PC-3 (cell line): ENCODE data around the gene ZNF330. TPM values are rescaled to one million over a fixed set of nuclear protein-coding genes. Genes with fewer than 3 reads are reported as not detected.
A peak's percentile ranks its signal among the peaks of the same experiment; 100 is the strongest.

Source experiments
- ATAC-seq: fragments of 200-7000 bp; cut with Tn5 transposase; 2 replicates; pipeline ENCODE4 v1.9.1; 2020; ENCODE audit warnings: mild to moderate bottlenecking, moderate library complexity
- BruUV-seq: library from RNA; stranded (reverse); fragments of 400-500 nt; replicated peaks from 2 replicates; lab custom pipeline; 2021; lab: Mats Ljungman, UMichigan
- CTCF ChIA-PET: fragments of 300-600 bp; sonication (Branson Sonifier 250); formaldehyde crosslinking; loops from one replicate; lab custom pipeline; 2022; ENCODE audit warnings: antibody characterized with exemption; lab: Charles Lee
- POLR2A ChIA-PET: fragments of 300-600 bp; sonication (Branson Sonifier 250); formaldehyde crosslinking; loops from one replicate; lab custom pipeline; 2022; ENCODE audit warnings: antibody characterized with exemption; ENCODE audit not compliant: unreplicated experiment; lab: Charles Lee
- DNase-seq: peaks from one replicate; pipeline ENCODE4 v3.0.0-alpha.2; 2015
- H2AFZ ChIP-seq: fragments of 300-600 bp; sonication (generic); 2 replicates; pipeline ENCODE4 v1.6.0; 2016; ENCODE audit warnings: antibody characterized with exemption, low read length
- H3F3A ChIP-seq: fragments of 300-600 bp; sonication (generic); one replicate; pipeline ENCODE4 v1.6.0; 2017; ENCODE audit warnings: antibody characterized with exemption, low read length, control low read depth, mild to moderate bottlenecking; ENCODE audit not compliant: unreplicated experiment
- H3K27ac ChIP-seq: fragments of 300-600 bp; sonication (generic); 2 replicates; pipeline ENCODE4 v1.5.1; 2016; ENCODE audit warnings: mild to moderate bottlenecking, low read length
- H3K27me3 ChIP-seq: fragments of 300-600 bp; sonication (generic); 2 replicates; pipeline ENCODE4 v1.6.1; 2016; ENCODE audit warnings: low read length, mixed read lengths
- H3K36me3 ChIP-seq: fragments of 300-600 bp; sonication (generic); 2 replicates; pipeline ENCODE4 v1.6.1; 2016; ENCODE audit warnings: low read depth, mixed run types, low read length, mixed read lengths
- H3K4me1 ChIP-seq: fragments of 300-600 bp; sonication (generic); 2 replicates; pipeline ENCODE4 v1.5.1; 2016; ENCODE audit warnings: low read length; ENCODE audit not compliant: insufficient read depth
- H3K4me2 ChIP-seq: fragments of 300-600 bp; sonication (generic); 2 replicates; pipeline ENCODE4 v1.6.0; 2016; ENCODE audit warnings: low read length
- H3K4me3 ChIP-seq: fragments of 300-600 bp; sonication (generic); 2 replicates; pipeline ENCODE4 v1.5.1; 2016; ENCODE audit warnings: mild to moderate bottlenecking, low read length, mixed read lengths
- H3K79me2 ChIP-seq: fragments of 300-600 bp; sonication (generic); 2 replicates; pipeline ENCODE4 v1.6.1; 2017; ENCODE audit warnings: low read length, mixed read lengths
- H3K9ac ChIP-seq: fragments of 300-600 bp; sonication (generic); 2 replicates; pipeline ENCODE4 v1.6.0; 2016; ENCODE audit warnings: mild to moderate bottlenecking, low read length
- H3K9me2 ChIP-seq: fragments of 300-600 bp; sonication (generic); replicated peaks from 2 replicates; pipeline ENCODE4 v1.6.1; 2016; ENCODE audit warnings: mixed run types, low read length, mixed read lengths
- H3K9me3 ChIP-seq: fragments of 300-600 bp; sonication (generic); 2 replicates; pipeline ENCODE4 v1.6.1; 2016; ENCODE audit warnings: low read length, mixed read lengths
- H4K20me1 ChIP-seq: fragments of 300-600 bp; sonication (generic); 2 replicates; pipeline ENCODE4 v1.6.1; 2016; ENCODE audit warnings: low read length, mixed read lengths
- EZH2 ChIP-seq: fragments of 300-600 bp; sonication (generic); IDR thresholded peaks from one replicate; pipeline ENCODE4 v1.6.1; 2017; ENCODE audit warnings: antibody characterized with exemption, mild to moderate bottlenecking, low read length; ENCODE audit not compliant: unreplicated experiment
- EZH2phosphoT487 ChIP-seq: fragments of 300-600 bp; sonication (generic); IDR thresholded peaks from 2 replicates; pipeline ENCODE4 v1.6.1; 2018; ENCODE audit warnings: mild to moderate bottlenecking, antibody characterized with exemption, low read length, borderline replicate concordance
- intact Hi-C: fragments of 100-400 bp; cut with micrococcal nuclease; formaldehyde crosslinking; loops from 2 replicates; pipeline ENCODE4 v1.9.0; 2023
- total RNA-seq: library from RNA; depleted of rRNA; stranded (reverse); fragments of >200 nt; gene quantifications from 2 replicates; pipeline ENCODE4 v1.2.3, GENCODE V29; 2014
- TF ChIP-seq, protein P1 (sequence below): fragments of 300-600 bp; sonication (generic); conservative IDR thresholded peaks from 2 replicates; pipeline ENCODE4 v1.5.1; 2017; ENCODE audit warnings: antibody characterized with exemption, low read depth, mild to moderate bottlenecking, low read length

Gene ZNF330
- total RNA-seq, 1 experiment from 2014 or later = 44.4 TPM

DNA sequence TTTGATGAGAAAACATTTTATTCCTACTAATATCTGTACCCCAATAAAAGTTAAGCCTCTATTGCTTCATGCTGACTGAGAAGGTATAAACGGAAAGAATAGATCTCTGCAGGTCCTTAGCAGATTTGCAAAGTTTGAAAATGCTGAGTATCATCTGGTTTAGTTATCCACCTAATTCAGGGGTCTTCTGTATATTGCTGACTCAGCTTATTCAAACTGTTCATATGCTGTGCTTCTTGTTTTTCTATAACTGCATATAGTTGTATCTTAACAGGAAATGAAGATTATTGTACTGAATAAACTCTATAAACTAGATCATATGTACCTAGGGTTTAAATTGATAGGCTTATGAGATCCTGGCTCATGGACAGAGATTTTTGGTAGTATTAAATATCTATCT lies 23.7 kb downstream of the ZNF330 start:
- Histone ChIP-seq H3K27ac (no peak overlapping the region), H2AFZ (no peak overlapping the region), H3K79me2 (no peaks in the 10 kb centered on the region), H3F3A (no peaks in the 10 kb centered on the region), H3K4me2 (no peak overlapping the region), H3K27me3 (no peaks in the 10 kb centered on the region), H4K20me1 (no peaks in the 10 kb centered on the region), H3K9me3 (no peaks in the 10 kb centered on the region), H3K9ac (no peak overlapping the region), H3K4me3 (no peak overlapping the region), H3K36me3 (no peaks in the 10 kb centered on the region), H3K9me2 (no peaks in the 10 kb centered on the region), H3K4me1 (no peaks in the 10 kb centered on the region)
- ATAC-seq (no peak), DNase-seq (no peak)
- BruUV-seq = no TSS peak
- TF ChIP-seq EZH2 (no peak), EZH2phosphoT487 (no peak)
- TF ChIP-seq, protein P1, sequence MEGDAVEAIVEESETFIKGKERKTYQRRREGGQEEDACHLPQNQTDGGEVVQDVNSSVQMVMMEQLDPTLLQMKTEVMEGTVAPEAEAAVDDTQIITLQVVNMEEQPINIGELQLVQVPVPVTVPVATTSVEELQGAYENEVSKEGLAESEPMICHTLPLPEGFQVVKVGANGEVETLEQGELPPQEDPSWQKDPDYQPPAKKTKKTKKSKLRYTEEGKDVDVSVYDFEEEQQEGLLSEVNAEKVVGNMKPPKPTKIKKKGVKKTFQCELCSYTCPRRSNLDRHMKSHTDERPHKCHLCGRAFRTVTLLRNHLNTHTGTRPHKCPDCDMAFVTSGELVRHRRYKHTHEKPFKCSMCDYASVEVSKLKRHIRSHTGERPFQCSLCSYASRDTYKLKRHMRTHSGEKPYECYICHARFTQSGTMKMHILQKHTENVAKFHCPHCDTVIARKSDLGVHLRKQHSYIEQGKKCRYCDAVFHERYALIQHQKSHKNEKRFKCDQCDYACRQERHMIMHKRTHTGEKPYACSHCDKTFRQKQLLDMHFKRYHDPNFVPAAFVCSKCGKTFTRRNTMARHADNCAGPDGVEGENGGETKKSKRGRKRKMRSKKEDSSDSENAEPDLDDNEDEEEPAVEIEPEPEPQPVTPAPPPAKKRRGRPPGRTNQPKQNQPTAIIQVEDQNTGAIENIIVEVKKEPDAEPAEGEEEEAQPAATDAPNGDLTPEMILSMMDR = no peak
- intact Hi-C loops = no loop called here
- CTCF ChIA-PET = no interaction called here
- POLR2A ChIA-PET = no interaction called here

DNA sequence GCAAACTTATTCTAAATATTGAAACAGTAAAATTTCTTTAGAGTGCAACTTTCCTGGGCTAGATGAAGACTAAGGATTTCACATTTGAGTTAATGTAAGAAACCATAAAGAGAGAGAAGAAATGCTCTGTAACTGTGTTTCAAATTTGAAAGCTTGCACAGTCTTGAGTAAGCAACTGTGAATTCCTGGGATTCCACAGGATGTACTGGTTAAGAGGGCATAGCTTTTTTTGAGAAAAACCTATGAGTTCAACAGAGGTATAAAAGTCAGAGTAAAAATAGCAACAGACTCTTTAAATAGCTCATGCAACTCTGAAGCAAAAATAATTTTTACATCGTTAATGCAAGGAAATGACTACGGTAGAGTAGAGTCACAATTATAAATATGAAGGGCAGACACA lies 25.5 kb downstream of the ZNF330 start:
- Histone ChIP-seq H3K36me3 (no peaks in the 10 kb centered on the region), H3K4me1 (no peaks in the 10 kb centered on the region), H3K27me3 (no peaks in the 10 kb centered on the region), H3K79me2 (no peaks in the 10 kb centered on the region), H3K4me3 (no peak overlapping the region), H3K27ac (no peak overlapping the region), H3K9ac (no peak overlapping the region), H2AFZ (no peak overlapping the region), H3F3A (no peaks in the 10 kb centered on the region), H3K9me2 (no peaks in the 10 kb centered on the region), H3K4me2 (no peak overlapping the region), H4K20me1 (no peaks in the 10 kb centered on the region), H3K9me3 (no peaks in the 10 kb centered on the region)
- ChIA-PET POLR2A (interaction anchor here (0.7 kb wide), 1 partner anchor 15 kb away, joined by 3 read pairs; no protein-coding TSS in a partner anchor), CTCF (no interaction called here)
- intact Hi-C loops = no loop called here
- ATAC-seq (no peak), DNase-seq (no peak)
- TF ChIP-seq EZH2 (no peak), EZH2phosphoT487 (no peak)
- TF ChIP-seq, protein P1 = no peak
- BruUV-seq = no TSS peak

DNA sequence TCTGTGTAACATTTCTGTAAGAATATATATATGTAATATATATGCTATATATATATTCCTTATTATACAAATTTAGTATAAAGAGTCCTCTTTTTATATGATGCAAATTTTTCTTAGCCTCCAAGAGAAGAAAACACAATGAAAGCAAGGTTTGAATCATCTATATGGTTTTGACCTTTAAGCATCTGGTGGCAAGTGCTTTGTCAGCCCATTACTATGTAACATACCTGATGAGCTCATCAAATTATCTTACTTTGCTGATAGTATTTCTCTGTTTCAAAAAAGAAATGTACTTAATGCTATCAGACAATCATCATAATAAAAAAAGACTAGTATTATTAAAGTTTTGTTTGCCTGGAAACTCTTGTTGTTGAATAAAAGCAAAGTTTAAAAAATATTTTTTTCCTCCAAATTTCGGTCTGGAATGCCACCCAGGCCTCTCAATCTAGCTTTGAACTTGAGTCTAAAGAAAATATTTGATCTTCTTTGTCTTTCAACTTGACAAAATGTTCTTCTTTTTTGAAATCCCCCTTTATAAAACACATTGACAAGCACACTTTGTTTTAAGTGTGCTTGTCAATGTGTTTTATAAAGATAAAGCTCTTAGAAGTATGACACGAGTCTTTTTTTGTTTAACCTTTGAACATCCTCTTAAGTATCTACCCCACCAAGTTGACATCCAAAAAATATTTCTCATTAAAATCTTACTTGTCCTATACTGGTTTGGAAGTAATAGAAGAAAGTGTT lies 26.2 kb downstream of the ZNF330 start:
- no peaks in the 10 kb centered on the region for H3K9me2 ChIP-seq
- POLR2A ChIA-PET = no interaction called here
- no peaks in the 10 kb centered on the region for H4K20me1 ChIP-seq
- H3K4me1 ChIP-seq = no peaks in the 10 kb centered on the region
- CTCF ChIA-PET = no interaction called here
- H3K27ac ChIP-seq = no peak overlapping the region
- no TSS peak for BruUV-seq
- H3K4me2 ChIP-seq = no peak overlapping the region
- H3K27me3 ChIP-seq = no peaks in the 10 kb centered on the region
- H3K4me3 ChIP-seq = no peak overlapping the region
- intact Hi-C loops = no loop called here
- DNase-seq (peak; percentile 14), ATAC-seq (no peak)
- TF ChIP-seq, protein P1 = no peak
- no peak for TF ChIP-seq EZH2phosphoT487
- TF ChIP-seq EZH2 = no peak
- H3K9me3 ChIP-seq = no peaks in the 10 kb centered on the region
- H3F3A ChIP-seq = no peaks in the 10 kb centered on the region
- no peak overlapping the region for H3K9ac ChIP-seq
- H3K79me2 ChIP-seq = no peaks in the 10 kb centered on the region
- no peak overlapping the region for H2AFZ ChIP-seq
- no peaks in the 10 kb centered on the region for H3K36me3 ChIP-seq
